Thyroid gland (tissue), 4 donors: Measurements from ENCODE around the gene COL25A1.

Source experiments
- CTCF ChIP-seq, 6 experiments: fragments of 200-600 bp in 3 of 6; fragments of 450-650 bp in 3 of 6; sonication (generic) in 3 of 6; IDR thresholded peaks; one replicate each; pipeline ENCODE4 v1.5.1; 2016 to 2019; ENCODE audit warnings: antibody characterized with exemption in 6 of 6, mild to moderate bottlenecking in 2 of 6, inconsistent platforms in 1 of 6, moderate library complexity in 1 of 6
- POLR2A ChIP-seq, 2 donors: fragments of 450-650 bp; IDR thresholded peaks; one replicate each; pipeline ENCODE4 v1.6.1; 2017; ENCODE audit warnings: antibody characterized with exemption in 2 of 2, mild to moderate bottlenecking in 2 of 2, moderate library complexity in 1 of 2

- TF ChIP-seq POLR2A (IDR thresholded peaks at IDR 0.05) (no peak), CTCF (IDR thresholded peaks at IDR 0.05) (no peak)
Observed at GRCh38 chr4:109325698-109326097, 23.2 kb upstream of the COL25A1 start.
